ENCODE measurements around the gene PRICKLE2. TPM values are rescaled to one million over a fixed set of nuclear protein-coding genes. Genes with fewer than 3 reads are reported as not detected.

Gene PRICKLE2
- total RNA-seq, 1 donor from 2014 or later = 5.1 TPM

DNA sequence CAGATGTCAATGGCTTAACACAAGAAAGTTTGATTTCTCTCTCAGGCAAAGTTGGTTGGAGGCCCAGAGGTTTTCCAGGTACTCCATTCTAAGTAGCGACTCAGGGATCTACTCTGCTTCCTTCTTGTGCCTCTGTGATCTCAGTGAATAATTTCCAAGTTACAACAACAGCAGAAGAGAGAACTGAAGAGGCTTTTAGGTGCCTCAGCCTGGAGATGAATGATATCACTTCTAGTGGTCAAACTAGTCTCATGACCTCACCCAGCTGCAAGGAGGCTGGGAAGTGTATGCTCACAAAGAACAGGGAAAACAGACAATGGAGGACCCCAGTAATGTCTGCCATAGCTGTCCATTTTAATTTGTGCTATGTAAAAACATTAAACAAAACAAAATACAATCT, 4.6 kb upstream of the PRICKLE2 start:
- no peak for DNase-seq (ENCODE audit: low read depth)

GRCh38 chr3:64228110-64228509, 2.8 kb upstream of the PRICKLE2 start:
- no peak for TF ChIP-seq CTCF (conservative IDR thresholded peaks at IDR 0.05; ENCODE audit: low read depth, low read length)
- DNase-seq (ENCODE audit: low read depth) = no peak
- no peak overlapping the region for H3K4me3 ChIP-seq (ENCODE audit: low read depth, low read length)

More for the DNA sequence above, 4.6 kb upstream of the PRICKLE2 start:
- no peak for TF ChIP-seq CTCF (conservative IDR thresholded peaks at IDR 0.05; ENCODE audit: low read depth, low read length)
- H3K4me3 ChIP-seq (ENCODE audit: low read depth, low read length) = no peak overlapping the region

GRCh38 chr3:64226730-64227129, 1.5 kb upstream of the PRICKLE2 start:
- DNase-seq (ENCODE audit: low read depth) = no peak
- no peak overlapping the region for H3K4me3 ChIP-seq (ENCODE audit: low read depth, low read length)
- no peak for TF ChIP-seq CTCF (conservative IDR thresholded peaks at IDR 0.05; ENCODE audit: low read depth, low read length)

DNA sequence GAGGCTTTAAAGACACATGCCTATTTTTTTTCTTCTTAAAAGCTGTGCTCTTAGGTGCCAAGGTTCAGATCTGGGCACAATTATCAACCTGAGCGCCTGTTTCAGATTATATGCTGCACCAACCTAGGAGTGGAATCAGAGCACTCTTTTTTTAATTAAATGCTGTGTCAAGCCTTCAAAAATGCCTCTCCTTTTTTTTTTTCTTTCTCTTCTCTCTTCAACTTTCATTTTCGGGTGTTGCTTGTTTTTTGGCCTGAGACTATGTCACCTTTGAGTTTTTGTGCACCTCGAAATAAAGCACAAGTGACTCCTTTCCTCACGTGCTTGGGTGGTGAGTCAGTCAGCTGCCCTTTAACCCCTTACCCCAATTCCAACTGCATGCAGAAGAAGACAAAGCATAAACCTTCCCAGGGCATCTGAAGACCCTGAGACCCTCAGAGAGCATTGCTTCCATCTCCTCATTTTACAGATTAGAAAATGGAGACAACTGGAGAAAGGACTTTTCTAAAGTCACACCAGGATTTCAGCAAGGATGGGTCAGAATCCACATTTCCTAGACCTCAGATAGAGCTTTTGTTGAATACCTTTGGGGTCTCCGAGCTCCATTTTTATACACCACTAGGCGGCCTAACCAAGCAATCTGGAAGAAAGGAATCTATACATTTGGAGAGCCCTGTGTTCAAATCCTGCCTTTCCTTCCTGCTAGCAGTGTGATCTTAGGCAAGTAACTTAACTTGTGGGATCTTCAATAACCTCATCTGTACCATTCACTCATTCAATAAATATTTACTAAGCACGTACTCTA, 631 bp upstream of the PRICKLE2 start:
- DNase-seq (ENCODE audit: low read depth) = no peak
- TF ChIP-seq CTCF (conservative IDR thresholded peaks at IDR 0.05; ENCODE audit: low read depth, low read length) = peak; percentile 4
- peak overlapping the region; percentile 60 for H3K4me3 ChIP-seq (ENCODE audit: low read depth, low read length)

GRCh38 chr3:64223791-64224745, 1.2 kb downstream of the PRICKLE2 start:
- TF ChIP-seq CTCF (conservative IDR thresholded peaks at IDR 0.05; ENCODE audit: low read depth, low read length) = peak; percentile 33
- DNase-seq (ENCODE audit: low read depth) = no peak
- peak overlapping the region; percentile 60 for H3K4me3 ChIP-seq (ENCODE audit: low read depth, low read length)

DNA sequence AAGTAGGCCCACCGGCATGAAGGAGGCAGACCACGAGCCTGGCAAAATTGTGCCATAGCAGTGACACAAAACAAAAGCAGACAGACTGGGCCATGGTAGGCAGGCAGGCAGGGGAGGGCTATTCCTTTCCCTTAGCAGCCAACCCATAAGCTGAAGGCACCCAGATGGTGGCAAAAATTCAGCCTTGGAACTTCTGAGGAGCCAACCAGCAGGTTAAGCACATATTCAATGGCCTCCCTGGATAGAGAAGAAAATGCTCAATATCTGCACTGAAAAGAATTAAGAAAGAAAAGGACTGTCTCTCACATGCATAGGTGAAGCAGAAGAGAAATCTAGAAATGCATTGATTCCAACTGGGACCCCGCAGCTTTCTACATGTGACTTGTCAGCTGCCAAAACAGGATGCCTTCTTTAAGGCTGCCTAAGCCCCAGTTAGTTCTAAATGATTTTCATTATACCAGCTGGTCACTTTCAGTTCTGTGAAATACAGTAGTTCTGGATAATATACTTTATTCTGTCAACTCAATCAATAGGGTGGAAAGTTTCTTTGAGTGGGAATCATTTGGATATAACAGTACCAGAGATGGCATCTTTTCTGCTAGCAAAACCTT, 2.7 kb downstream of the PRICKLE2 start:
- no peak for DNase-seq (ENCODE audit: low read depth)
- TF ChIP-seq CTCF (conservative IDR thresholded peaks at IDR 0.05; ENCODE audit: low read depth, low read length) = no peak
- H3K4me3 ChIP-seq (ENCODE audit: low read depth, low read length) = peak overlapping the region; percentile 60

Data from epithelial cell of proximal tubule (primary cell).